ENCODE results near the gene ATP9A.

GRCh38 chr20:51635680-51636079 lies 132.5 kb downstream of the ATP9A start:
- TF ChIP-seq, protein P1, sequence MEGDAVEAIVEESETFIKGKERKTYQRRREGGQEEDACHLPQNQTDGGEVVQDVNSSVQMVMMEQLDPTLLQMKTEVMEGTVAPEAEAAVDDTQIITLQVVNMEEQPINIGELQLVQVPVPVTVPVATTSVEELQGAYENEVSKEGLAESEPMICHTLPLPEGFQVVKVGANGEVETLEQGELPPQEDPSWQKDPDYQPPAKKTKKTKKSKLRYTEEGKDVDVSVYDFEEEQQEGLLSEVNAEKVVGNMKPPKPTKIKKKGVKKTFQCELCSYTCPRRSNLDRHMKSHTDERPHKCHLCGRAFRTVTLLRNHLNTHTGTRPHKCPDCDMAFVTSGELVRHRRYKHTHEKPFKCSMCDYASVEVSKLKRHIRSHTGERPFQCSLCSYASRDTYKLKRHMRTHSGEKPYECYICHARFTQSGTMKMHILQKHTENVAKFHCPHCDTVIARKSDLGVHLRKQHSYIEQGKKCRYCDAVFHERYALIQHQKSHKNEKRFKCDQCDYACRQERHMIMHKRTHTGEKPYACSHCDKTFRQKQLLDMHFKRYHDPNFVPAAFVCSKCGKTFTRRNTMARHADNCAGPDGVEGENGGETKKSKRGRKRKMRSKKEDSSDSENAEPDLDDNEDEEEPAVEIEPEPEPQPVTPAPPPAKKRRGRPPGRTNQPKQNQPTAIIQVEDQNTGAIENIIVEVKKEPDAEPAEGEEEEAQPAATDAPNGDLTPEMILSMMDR (IDR thresholded peaks at IDR 0.05; ENCODE audit: low read depth, low read length, missing input control): no peak
- TF ChIP-seq, protein P2, sequence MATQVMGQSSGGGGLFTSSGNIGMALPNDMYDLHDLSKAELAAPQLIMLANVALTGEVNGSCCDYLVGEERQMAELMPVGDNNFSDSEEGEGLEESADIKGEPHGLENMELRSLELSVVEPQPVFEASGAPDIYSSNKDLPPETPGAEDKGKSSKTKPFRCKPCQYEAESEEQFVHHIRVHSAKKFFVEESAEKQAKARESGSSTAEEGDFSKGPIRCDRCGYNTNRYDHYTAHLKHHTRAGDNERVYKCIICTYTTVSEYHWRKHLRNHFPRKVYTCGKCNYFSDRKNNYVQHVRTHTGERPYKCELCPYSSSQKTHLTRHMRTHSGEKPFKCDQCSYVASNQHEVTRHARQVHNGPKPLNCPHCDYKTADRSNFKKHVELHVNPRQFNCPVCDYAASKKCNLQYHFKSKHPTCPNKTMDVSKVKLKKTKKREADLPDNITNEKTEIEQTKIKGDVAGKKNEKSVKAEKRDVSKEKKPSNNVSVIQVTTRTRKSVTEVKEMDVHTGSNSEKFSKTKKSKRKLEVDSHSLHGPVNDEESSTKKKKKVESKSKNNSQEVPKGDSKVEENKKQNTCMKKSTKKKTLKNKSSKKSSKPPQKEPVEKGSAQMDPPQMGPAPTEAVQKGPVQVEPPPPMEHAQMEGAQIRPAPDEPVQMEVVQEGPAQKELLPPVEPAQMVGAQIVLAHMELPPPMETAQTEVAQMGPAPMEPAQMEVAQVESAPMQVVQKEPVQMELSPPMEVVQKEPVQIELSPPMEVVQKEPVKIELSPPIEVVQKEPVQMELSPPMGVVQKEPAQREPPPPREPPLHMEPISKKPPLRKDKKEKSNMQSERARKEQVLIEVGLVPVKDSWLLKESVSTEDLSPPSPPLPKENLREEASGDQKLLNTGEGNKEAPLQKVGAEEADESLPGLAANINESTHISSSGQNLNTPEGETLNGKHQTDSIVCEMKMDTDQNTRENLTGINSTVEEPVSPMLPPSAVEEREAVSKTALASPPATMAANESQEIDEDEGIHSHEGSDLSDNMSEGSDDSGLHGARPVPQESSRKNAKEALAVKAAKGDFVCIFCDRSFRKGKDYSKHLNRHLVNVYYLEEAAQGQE (IDR thresholded peaks at IDR 0.05): no peak
- TF ChIP-seq RAD21 (IDR thresholded peaks at IDR 0.05) (no peak), YY1 (IDR thresholded peaks at IDR 0.05) (no peak), TAF1 (conservative IDR thresholded peaks at IDR 0.05) (no peak), JUND (IDR thresholded peaks at IDR 0.05) (no peak), EGR1 (IDR thresholded peaks at IDR 0.05; ENCODE audit: low read depth in 2 of 2) (no peak), FOXA1 (IDR thresholded peaks at IDR 0.05) (no peak), GABPA (IDR thresholded peaks at IDR 0.05 in 1 of 2, conservative IDR thresholded peaks at IDR 0.05 in 1 of 2) (no peak), FOXA2 (IDR thresholded peaks at IDR 0.05) (no peak)
- TF ChIP-seq, protein P3, sequence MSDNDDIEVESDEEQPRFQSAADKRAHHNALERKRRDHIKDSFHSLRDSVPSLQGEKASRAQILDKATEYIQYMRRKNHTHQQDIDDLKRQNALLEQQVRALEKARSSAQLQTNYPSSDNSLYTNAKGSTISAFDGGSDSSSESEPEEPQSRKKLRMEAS (IDR thresholded peaks at IDR 0.05): no peak
- TF ChIP-seq, protein P4, sequence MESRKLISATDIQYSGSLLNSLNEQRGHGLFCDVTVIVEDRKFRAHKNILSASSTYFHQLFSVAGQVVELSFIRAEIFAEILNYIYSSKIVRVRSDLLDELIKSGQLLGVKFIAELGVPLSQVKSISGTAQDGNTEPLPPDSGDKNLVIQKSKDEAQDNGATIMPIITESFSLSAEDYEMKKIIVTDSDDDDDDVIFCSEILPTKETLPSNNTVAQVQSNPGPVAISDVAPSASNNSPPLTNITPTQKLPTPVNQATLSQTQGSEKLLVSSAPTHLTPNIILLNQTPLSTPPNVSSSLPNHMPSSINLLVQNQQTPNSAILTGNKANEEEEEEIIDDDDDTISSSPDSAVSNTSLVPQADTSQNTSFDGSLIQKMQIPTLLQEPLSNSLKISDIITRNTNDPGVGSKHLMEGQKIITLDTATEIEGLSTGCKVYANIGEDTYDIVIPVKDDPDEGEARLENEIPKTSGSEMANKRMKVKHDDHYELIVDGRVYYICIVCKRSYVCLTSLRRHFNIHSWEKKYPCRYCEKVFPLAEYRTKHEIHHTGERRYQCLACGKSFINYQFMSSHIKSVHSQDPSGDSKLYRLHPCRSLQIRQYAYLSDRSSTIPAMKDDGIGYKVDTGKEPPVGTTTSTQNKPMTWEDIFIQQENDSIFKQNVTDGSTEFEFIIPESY (IDR thresholded peaks at IDR 0.05): no peak

All from liver (tissue), 3 donors.